CD4-positive, alpha-beta T cell treated with Interleukin-21 for 1 hour (primary cell): Measurements from ENCODE around the gene MCAT.
"Not testable (repeated sequence)": the region's sequence is repeated elsewhere in the genome, so short reads cannot be mapped to it uniquely, and the experiment has no call there.

Experiments used
- DNase-seq: peaks from one replicate; pipeline ENCODE4 v3.0.0-alpha.2; 2020

MCAT gene

GRCh38 chr22:43152357-43153071 is 9.3 kb upstream of the MCAT start:
- DNase-seq = peak; percentile 66

- no peak for DNase-seq
Observed at GRCh38 chr22:43152003-43152356, 8.8 kb upstream of the MCAT start.

- DNase-seq = peak; percentile 73
Observed at GRCh38 chr22:43151251-43152002, 8.2 kb upstream of the MCAT start, which contains the start of gene TSPO. TSS of gene TSPO (plus strand) at chr22:43151559. CDS start at chr22:43159239, 7,680 bp downstream.

- DNase-seq = no peak
Observed at GRCh38 chr22:43150731-43151206, 7.6 kb upstream of the MCAT start.

- no peak for DNase-seq
Observed at GRCh38 chr22:43148581-43148980, 5.4 kb upstream of the MCAT start.

GRCh38 chr22:43147821-43148220 is 4.6 kb upstream of the MCAT start:
- DNase-seq = no peak

- DNase-seq = not testable (repeated sequence)
Observed at GRCh38 chr22:43146332-43146731, 3.1 kb upstream of the MCAT start.

GRCh38 chr22:43145371-43145770 is 2.2 kb upstream of the MCAT start:
- DNase-seq = not testable (repeated sequence)

GRCh38 chr22:43144949-43145348 is 1.8 kb upstream of the MCAT start:
- no peak for DNase-seq

- DNase-seq = no peak
Observed at GRCh38 chr22:43136801-43137200, 6.4 kb downstream of the MCAT start.

GRCh38 chr22:43136255-43136654 is 6.9 kb downstream of the MCAT start:
- DNase-seq = peak; percentile 46

- DNase-seq = no peak
Observed at GRCh38 chr22:43135565-43135964, 7.6 kb downstream of the MCAT start.

GRCh38 chr22:43134553-43134952 is 8.6 kb downstream of the MCAT start:
- no peak for DNase-seq

- no peak for DNase-seq
Observed at GRCh38 chr22:43133401-43133800, 9.8 kb downstream of the MCAT start.

- DNase-seq = no peak
Observed at GRCh38 chr22:43131773-43132501, 11.3 kb downstream of the MCAT start.

- no peak for DNase-seq
Observed at GRCh38 chr22:43129426-43130425, 13.5 kb downstream of the MCAT start.

- DNase-seq = no peak
Observed at GRCh38 chr22:43128928-43129424, 14.2 kb downstream of the MCAT start.

- no peak for DNase-seq
Observed at GRCh38 chr22:43128116-43128515, 15.1 kb downstream of the MCAT start.

GRCh38 chr22:43127166-43127908 is 15.9 kb downstream of the MCAT start:
- DNase-seq = no peak

- DNase-seq = no peak
Observed at GRCh38 chr22:43126501-43127165, 16.6 kb downstream of the MCAT start.
